HG02970 (cell line): Measurements from ENCODE around the gene HAUS2.

ENCODE experiments used
- ATAC-seq: cut with Tn5 transposase; IDR thresholded peaks from one replicate; pipeline ENCODE4 v1.9.1; 2021; ENCODE audit warnings: mild to moderate bottlenecking, moderate library complexity, moderate number of reproducible peaks; ENCODE audit not compliant: unreplicated experiment, low FRiP score

The HAUS2 gene

DNA sequence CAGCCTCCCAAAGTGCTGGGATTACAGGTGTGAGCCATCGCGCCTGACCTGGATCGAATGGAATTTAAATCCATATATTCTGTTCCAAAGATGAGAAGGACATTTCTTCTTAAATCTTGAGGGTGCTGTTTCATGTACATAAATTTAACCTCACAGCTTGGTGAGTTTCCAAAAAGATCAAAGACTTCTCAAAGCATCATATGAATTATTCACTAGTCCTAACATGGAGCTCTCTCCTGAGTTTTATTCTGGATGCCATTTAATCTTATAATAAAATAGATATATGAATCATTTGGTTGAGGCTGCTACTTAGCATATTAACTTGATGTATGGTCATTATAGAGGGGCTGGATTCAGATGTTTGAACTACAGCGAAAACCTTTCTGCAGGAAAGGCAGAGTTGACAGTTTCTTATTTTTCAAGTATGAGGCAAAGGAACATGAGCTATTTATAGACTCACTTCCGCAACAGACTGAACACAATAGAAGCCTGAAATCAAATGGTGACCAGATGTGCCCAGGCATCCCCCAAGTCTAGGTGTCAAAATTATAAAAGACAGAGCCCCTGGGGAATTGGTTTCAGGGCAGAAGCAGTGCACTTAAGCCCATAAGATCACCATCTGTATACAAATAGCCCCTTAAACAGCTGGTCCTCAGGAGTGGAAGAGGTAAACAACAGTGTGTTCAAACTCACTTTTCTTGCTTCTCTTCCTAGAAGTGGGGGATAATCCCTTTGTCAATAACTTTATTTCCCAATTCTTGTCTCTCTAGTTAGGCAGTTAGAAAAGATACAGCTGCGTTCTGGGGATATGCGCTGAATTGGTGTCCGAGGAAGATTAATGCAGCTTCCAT is 56.5 kb downstream of the HAUS2 start:
- no peak for ATAC-seq

DNA sequence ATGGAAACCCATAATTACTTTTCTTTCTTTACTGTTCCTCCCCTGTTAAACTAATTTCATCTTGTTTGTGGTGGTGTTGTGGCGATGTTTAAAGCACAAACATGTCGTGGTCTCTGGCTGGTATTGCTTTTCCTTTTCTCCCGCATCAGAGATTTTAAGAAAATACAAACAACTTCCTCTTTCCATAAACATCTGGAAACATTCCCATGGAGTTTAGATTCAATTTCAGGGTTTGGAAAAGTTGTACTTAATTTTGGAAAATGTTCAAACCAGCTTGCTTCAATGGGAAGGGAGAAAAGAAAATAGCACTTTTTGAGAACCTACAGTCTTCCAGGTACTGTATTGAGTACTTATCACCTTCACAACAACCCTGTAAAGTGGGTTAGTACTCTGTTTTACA is 57.2 kb downstream of the HAUS2 start:
- ATAC-seq, result no peak

GRCh38 chr15:42608110-42608531 is 59.5 kb downstream of the HAUS2 start:
- no peak for ATAC-seq

GRCh38 chr15:42608752-42609488 is 60.3 kb downstream of the HAUS2 start:
- no peak for ATAC-seq

- ATAC-seq, result no peak
Observed at GRCh38 chr15:42611532-42611931, 62.9 kb downstream of the HAUS2 start.

DNA sequence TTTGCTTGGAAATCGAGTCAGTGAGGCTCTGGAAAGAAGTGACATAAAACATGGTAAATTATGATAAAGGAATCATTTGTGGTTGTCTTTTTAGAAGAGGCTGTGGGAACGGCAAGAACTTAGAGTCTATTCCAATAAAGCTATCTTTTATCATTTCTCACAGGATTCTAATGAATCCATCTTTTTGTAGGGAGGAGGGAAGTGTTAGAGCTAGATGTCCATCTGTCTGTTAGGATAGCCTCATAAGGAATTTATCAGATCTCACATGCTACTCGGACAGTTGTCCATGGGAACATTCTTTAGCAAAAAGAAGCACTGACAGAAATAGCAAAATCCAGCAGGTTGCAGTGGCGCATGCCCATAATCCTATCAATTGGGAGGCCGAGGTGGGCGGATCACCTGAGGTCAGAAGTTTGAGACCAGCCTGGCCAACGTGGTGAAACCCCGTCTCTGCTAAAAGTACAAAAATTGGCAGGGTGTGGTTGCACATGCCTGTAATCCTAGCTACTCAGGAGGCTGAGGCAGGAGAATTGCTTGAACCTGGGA is 63.8 kb downstream of the HAUS2 start:
- ATAC-seq, result no peak

GRCh38 chr15:42616107-42616506 is 67.5 kb downstream of the HAUS2 start:
- ATAC-seq, result no peak
